H1 (cell line): ENCODE data around the gene KIAA0319L. TPM values are rescaled to one million over a fixed set of nuclear protein-coding genes. Genes with fewer than 3 reads are reported as not detected.

ENCODE experiments used
- CTCF ChIA-PET: fragments of 300-600 bp; sonication (Branson Sonifier 250); formaldehyde crosslinking; loops from one replicate; lab custom pipeline; 2021; ENCODE audit not compliant: partially characterized antibody; lab: Charles Lee
- POLR2A ChIA-PET: fragments of 300-600 bp; sonication (Branson Sonifier 250); formaldehyde crosslinking; loops from one replicate; lab custom pipeline; 2021; ENCODE audit warnings: inconsistent platforms; ENCODE audit not compliant: partially characterized antibody; lab: Charles Lee
- DNase-seq, 2 experiments: peaks; one replicate each; pipeline versions ENCODE4 v3.0.0 to v3.0.0-alpha.2; 2010 to 2022; ENCODE audit warnings: low spot score in 2 of 2, low read depth in 1 of 2, mixed read lengths in 1 of 2
- FAIRE-seq: peaks from 2 replicates; lab custom pipeline; 2011; peaks lifted over from hg19 to GRCh38; lab: Jason Lieb, UNC
- H2AFZ ChIP-seq: 2 replicates; pipeline ENCODE4 v1.8.1; 2012; ENCODE audit warnings: low read length, inconsistent platforms
- H2AK5ac ChIP-seq: 2 replicates; pipeline ENCODE4 v1.6.1; 2013; ENCODE audit warnings: low read depth, low read length
- H2BK120ac ChIP-seq: replicated peaks from 2 replicates; pipeline ENCODE3; 2013; ENCODE audit warnings: low read depth, low read length, inconsistent platforms
- H2BK12ac ChIP-seq: 2 replicates; pipeline ENCODE4 v1.6.1; 2013; ENCODE audit warnings: low read depth, low read length
- H2BK15ac ChIP-seq: 2 replicates; pipeline ENCODE4 v1.6.1; 2013; ENCODE audit warnings: low read length
- H2BK20ac ChIP-seq: 2 replicates; pipeline ENCODE4 v1.6.1; 2013; ENCODE audit warnings: low read length
- H2BK5ac ChIP-seq: 2 replicates; pipeline ENCODE4 v1.6.1; 2013; ENCODE audit warnings: low read depth, low read length
- H3K14ac ChIP-seq: 2 replicates; pipeline ENCODE4 v1.6.1; 2013; ENCODE audit warnings: inconsistent platforms; ENCODE audit not compliant: insufficient read length
- H3K18ac ChIP-seq: 2 replicates; pipeline ENCODE4 v1.6.1; 2013; ENCODE audit warnings: low read length; ENCODE audit errors: extremely low read depth
- H3K23ac ChIP-seq: 2 replicates; pipeline ENCODE4 v1.6.1; 2013; ENCODE audit warnings: inconsistent platforms; ENCODE audit not compliant: insufficient read length
- H3K23me2 ChIP-seq: 2 replicates; pipeline ENCODE4 v1.6.1; 2013; ENCODE audit warnings: low read depth, low read length
- H3K27ac ChIP-seq: 2 replicates; pipeline ENCODE4 v1.6.1; 2011; ENCODE audit warnings: low read depth, low read length, inconsistent platforms
- H3K27me3 ChIP-seq, 4 experiments: replicated peaks in 1 of 4; 1 replicate in 1 of 4; 2 replicates in 3 of 4; pipeline versions ENCODE4 v1.6.1 to v1.8.1; 2011 to 2013; ENCODE audit warnings: low read length in 3 of 4, mild to moderate bottlenecking in 3 of 4, inconsistent platforms in 2 of 4, mixed read lengths in 2 of 4, moderate library complexity in 1 of 4; ENCODE audit not compliant: control insufficient read depth in 3 of 4, insufficient read depth in 3 of 4; ENCODE audit errors: extremely low read depth in 1 of 4
- H3K36me3 ChIP-seq, 4 experiments: 2 replicates each; pipeline versions ENCODE4 v1.6.1 to v1.8.1; 2011 to 2013; ENCODE audit warnings: mild to moderate bottlenecking in 4 of 4, low read length in 3 of 4, moderate library complexity in 2 of 4, control low read depth in 1 of 4, inconsistent platforms in 1 of 4; ENCODE audit not compliant: insufficient read depth in 4 of 4, control insufficient read depth in 2 of 4
- H3K4ac ChIP-seq: replicated peaks from 2 replicates; pipeline ENCODE3; 2013; ENCODE audit warnings: low read length, low read depth, mixed read lengths, inconsistent platforms; ENCODE audit not compliant: insufficient read length
- H3K4me1 ChIP-seq, 4 experiments: replicated peaks in 1 of 4; 1 replicate in 1 of 4; 2 replicates in 3 of 4; pipeline versions ENCODE4 v1.6.1 to v1.8.1; 2011 to 2013; ENCODE audit warnings: low read length in 3 of 4, inconsistent platforms in 2 of 4, mixed read lengths in 1 of 4; ENCODE audit not compliant: insufficient read depth in 4 of 4, control insufficient read depth in 3 of 4
- H3K4me2 ChIP-seq, 2 experiments: 2 replicates each; pipeline versions ENCODE4 v1.6.1 to v1.8.1; 2011 to 2013; ENCODE audit warnings: low read depth in 2 of 2, low read length in 2 of 2, control low read depth in 1 of 2, inconsistent platforms in 1 of 2, mild to moderate bottlenecking in 1 of 2; ENCODE audit not compliant: insufficient read depth in 1 of 2
- H3K4me3 ChIP-seq, 4 experiments: fragments of 200-600, 300-600 bp in 1 of 4; sonication (generic), shearing (Covaris generic), sonication (Bioruptor Twin) in 1 of 4; 2 replicates each; pipeline versions ENCODE4 v1.5.1 to v1.8.1; 2011 to 2016; ENCODE audit warnings: low read length in 4 of 4, low read depth in 3 of 4, control low read depth in 2 of 4, inconsistent platforms in 2 of 4, mild to moderate bottlenecking in 2 of 4, mixed read lengths in 1 of 4, moderate library complexity in 1 of 4; ENCODE audit not compliant: insufficient read depth in 2 of 4; ENCODE audit errors: extremely low read depth in 1 of 4
- H3K56ac ChIP-seq: replicated peaks from 2 replicates; pipeline ENCODE3; 2013; ENCODE audit warnings: low read depth, mild to moderate bottlenecking, mixed read lengths, low read length, inconsistent platforms; ENCODE audit not compliant: insufficient read length
- H3K79me1 ChIP-seq: 2 replicates; pipeline ENCODE4 v1.6.1; 2013; ENCODE audit warnings: low read depth, low read length, control low read depth
- H3K79me2 ChIP-seq, 2 experiments: 2 replicates each; pipeline versions ENCODE4 v1.6.1 to v1.8.1; 2012 to 2013; ENCODE audit warnings: low read length in 2 of 2, mild to moderate bottlenecking in 2 of 2, inconsistent platforms in 1 of 2; ENCODE audit not compliant: insufficient read depth in 2 of 2, control insufficient read depth in 1 of 2
- H3K9ac ChIP-seq, 4 experiments: replicated peaks in 1 of 4; 1 replicate in 1 of 4; 2 replicates in 3 of 4; pipeline versions ENCODE4 v1.6.1 to v1.8.1; 2011 to 2013; ENCODE audit warnings: low read depth in 3 of 4, low read length in 3 of 4, control low read depth in 2 of 4, mild to moderate bottlenecking in 2 of 4, moderate library complexity in 2 of 4, inconsistent platforms in 1 of 4; ENCODE audit errors: extremely low read depth in 1 of 4
- H3K9me3 ChIP-seq, 2 experiments: 2 replicates each; pipeline versions ENCODE4 v1.6.1 to v1.8.1; 2012 to 2013; ENCODE audit warnings: mild to moderate bottlenecking in 2 of 2, moderate library complexity in 2 of 2, control low read depth in 1 of 2, inconsistent platforms in 1 of 2, low read depth in 1 of 2, low read length in 1 of 2, mixed read lengths in 1 of 2; ENCODE audit not compliant: insufficient read depth in 2 of 2
- H4K20me1 ChIP-seq, 2 experiments: replicated peaks in 1 of 2; 2 replicates each; pipeline versions ENCODE3 to v1.8.1; 2011 to 2013; ENCODE audit warnings: inconsistent platforms in 2 of 2, low read length in 2 of 2, mild to moderate bottlenecking in 1 of 2; ENCODE audit not compliant: insufficient read depth in 2 of 2, control insufficient read depth in 1 of 2
- H4K5ac ChIP-seq: 2 replicates; pipeline ENCODE4 v1.6.1; 2013; ENCODE audit warnings: low read length, low read depth, mixed read lengths, inconsistent platforms; ENCODE audit not compliant: insufficient read length
- H4K8ac ChIP-seq: 2 replicates; pipeline ENCODE4 v1.8.0; 2013; ENCODE audit warnings: mild to moderate bottlenecking, moderate library complexity, low read length, inconsistent platforms; ENCODE audit not compliant: insufficient read depth; ENCODE audit errors: extremely low read depth
- H4K91ac ChIP-seq: replicated peaks from 2 replicates; pipeline ENCODE3; 2013; ENCODE audit warnings: low read length, mixed read lengths, inconsistent platforms; ENCODE audit not compliant: insufficient read length
- ATF3 ChIP-seq: IDR thresholded peaks from 2 replicates; pipeline ENCODE4 v1.6.1; 2011; ENCODE audit warnings: low read depth, mild to moderate bottlenecking, low read length; ENCODE audit not compliant: insufficient read depth
- CHD2 ChIP-seq: IDR thresholded peaks from 2 replicates; pipeline ENCODE4 v1.6.1; 2012; ENCODE audit warnings: low read length, improper control_type of control experiment
- SRF ChIP-seq: IDR thresholded peaks from 2 replicates; pipeline ENCODE4 v1.6.1; 2011; ENCODE audit warnings: mild to moderate bottlenecking, low read depth, low read length, moderate library complexity
- USF2 ChIP-seq: IDR thresholded peaks from 2 replicates; pipeline ENCODE4 v1.6.1; 2011; ENCODE audit warnings: low read length, improper control_type of control experiment
- ZNF274 ChIP-seq: IDR thresholded peaks from 2 replicates; pipeline ENCODE4 v1.7.0; 2012; ENCODE audit warnings: low read length, borderline replicate concordance; ENCODE audit errors: extremely low read depth
- WGBS, 2 experiments: shearing (Covaris generic) in 1 of 2; methylation state at CpG; one replicate each; pipeline versions ENCODE4 v1.1.6 to v1.1.7; 2013 to 2015; ENCODE audit warnings: low lambda C conversion rate in 2 of 2, mixed read lengths in 2 of 2, inconsistent platforms in 1 of 2, low coverage in 1 of 2, missing lambda C conversion rate in 1 of 2; ENCODE audit not compliant: insufficient replicate concordance in 2 of 2, insufficient coverage in 1 of 2, insufficient read length in 1 of 2; ENCODE audit errors: extremely low coverage in 1 of 2, missing lambda C conversion rate in 1 of 2; 5-methylcytosine and 5-hydroxymethylcytosine counted together
- polyA plus RNA-seq, 7 experiments: library from polyadenylated mRNA; depleted of rRNA in 3 of 7; stranded (reverse) in 5 of 7; unstranded in 2 of 7; fragments of >200 nt in 5 of 7; fragments of 200-250 nt in 2 of 7; gene quantifications; 1 replicate in 5 of 7; 2 replicates in 1 of 7; 4 replicates in 1 of 7; pipeline versions ENCODE4 v1.2.1 to v1.2.3, GENCODE V29; 2011 to 2013; ENCODE audit warnings: missing spikeins in 2 of 7, mixed read lengths in 2 of 7
- total RNA-seq: library from RNA; stranded (reverse); fragmentation: NEBNext Ultra II Directional; extraction: Animal tissue kit (Norgen Biotek cat#: 25700); gene quantifications from 2 replicates; pipeline ENCODE4 v1.2.1, GENCODE V29; 2021

KIAA0319L gene
- total and polyA plus RNA-seq, 2 of the 8 experiments (the other 6 are each of a cell fraction or from before 2014, with no cell fraction given): 40.1 to 55.7 TPM

- Histone ChIP-seq H3K9me3 (no peaks in the 10 kb centered on the region), H4K91ac (no peak overlapping the region), H2AFZ (no peak overlapping the region), H4K5ac (no peak overlapping the region), H2BK5ac (no peak overlapping the region), H3K27me3 (no peaks in the 10 kb centered on the region), H2BK20ac (no peak overlapping the region), H3K79me1 (no peaks in the 10 kb centered on the region), H3K4me1 (no peaks in the 10 kb centered on the region), H4K8ac (no peak overlapping the region), H3K18ac (no peak overlapping the region), H3K79me2 (no peaks in the 10 kb centered on the region), H3K14ac (no peak overlapping the region), H3K23me2 (no peaks in the 10 kb centered on the region), H3K4me2 (no peak overlapping the region), H2BK12ac (no peak overlapping the region), H2BK15ac (no peak overlapping the region), H3K4ac (no peak overlapping the region), H3K27ac (no peak overlapping the region), H3K36me3 (peaks cover 10 to 35% (median 27%) of the 10 kb centered on the region in 4 experiments), H3K4me3 (no peak overlapping the region), H4K20me1 (no peaks in the 10 kb centered on the region), H3K9ac (no peak overlapping the region; a peak in 1 of 7 replicates), H2AK5ac (no peak overlapping the region), H2BK120ac (no peak overlapping the region), H3K56ac (no peak overlapping the region), H3K23ac (no peak overlapping the region)
- 89% methylated on average over 4 of the region's 4 CpGs; no CpG with 5 or more reads in 1 of the 2 experiments for WGBS, 2 experiments
- TF ChIP-seq SRF (no peak), ZNF274 (no peak), ATF3 (no peak), CHD2 (no peak), USF2 (no peak)
- DNase-seq: no peak
- FAIRE-seq: no peak
- CTCF ChIA-PET: interaction anchor here (0.6 to 11.1 kb wide), 12 partner anchors 9 to 587 kb away, joined by 3 to 134 read pairs (median 4); partner anchors contain the start of genes KIAA0319L and NCDN
- POLR2A ChIA-PET: no interaction called here
These were observed 103.0 kb downstream of the KIAA0319L start for GRCh38 chr1:35454176-35454575.
